CD4-positive, alpha-beta T cell treated with Interleukin-15 for 1 hour (primary cell): ENCODE results near the gene POM121.
"Not testable (repeated sequence)": the region's sequence is repeated elsewhere in the genome, so short reads cannot be mapped to it uniquely, and the experiment has no call there.

Experiments used
- DNase-seq: peaks from one replicate; pipeline ENCODE4 v3.0.0-alpha.2; 2020

The POM121 gene

DNA sequence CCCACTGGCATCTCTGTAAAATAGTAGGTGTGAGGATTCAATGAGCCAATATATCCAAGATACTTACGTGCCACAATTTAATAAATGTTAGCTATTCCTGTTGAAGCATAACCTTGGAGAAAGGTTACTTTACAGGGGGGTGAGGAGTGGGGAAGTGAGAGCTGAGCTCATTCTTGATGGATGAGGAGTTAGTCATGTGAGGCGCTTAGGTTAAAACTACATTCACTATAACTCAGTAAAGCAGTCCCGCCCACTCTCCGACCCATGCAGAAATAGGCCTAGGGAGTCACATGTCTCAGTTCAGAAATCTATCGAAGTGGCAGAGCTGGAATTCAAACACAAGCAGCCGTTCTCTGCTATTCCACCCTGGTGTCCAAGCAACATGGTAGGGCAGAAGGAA, 25.5 kb downstream of the POM121 start:
- DNase-seq: not testable (repeated sequence)

DNA sequence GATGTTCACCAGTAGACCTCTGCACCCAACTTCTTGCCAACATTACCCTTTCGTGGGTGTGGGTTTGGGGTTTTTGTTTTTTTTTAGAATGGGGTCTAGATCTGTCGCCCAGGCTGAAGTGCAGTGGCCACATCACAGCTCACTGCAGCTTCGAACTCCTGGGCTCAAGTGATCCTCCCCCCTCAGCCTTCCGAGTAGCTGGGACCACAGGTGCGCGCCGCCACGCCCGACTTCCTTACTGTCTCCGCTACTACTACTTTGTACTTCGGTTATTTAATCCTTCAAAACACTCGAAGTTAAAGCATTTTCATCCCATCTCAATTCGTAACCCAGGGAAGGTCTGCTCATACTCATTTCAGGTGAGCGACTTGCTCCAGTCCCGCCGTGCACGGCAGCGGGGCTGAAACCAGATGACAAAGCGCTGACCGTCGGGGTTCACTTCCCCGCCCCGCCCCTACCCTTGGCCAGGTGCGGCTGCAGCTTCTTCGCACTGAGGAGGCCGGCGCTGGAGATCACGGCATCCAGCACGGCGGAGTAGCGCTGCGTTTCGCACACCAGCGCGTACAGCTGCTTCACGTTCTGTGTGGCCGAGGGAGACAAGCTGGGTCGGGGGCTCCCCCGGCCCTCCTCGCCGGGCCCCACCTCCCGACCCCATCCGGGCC, 29.1 kb downstream of the POM121 start:
- not testable (repeated sequence) for DNase-seq

GRCh38 chr7:72954563-72955198, 29.8 kb downstream of the POM121 start:
- DNase-seq: not testable (repeated sequence)

DNA sequence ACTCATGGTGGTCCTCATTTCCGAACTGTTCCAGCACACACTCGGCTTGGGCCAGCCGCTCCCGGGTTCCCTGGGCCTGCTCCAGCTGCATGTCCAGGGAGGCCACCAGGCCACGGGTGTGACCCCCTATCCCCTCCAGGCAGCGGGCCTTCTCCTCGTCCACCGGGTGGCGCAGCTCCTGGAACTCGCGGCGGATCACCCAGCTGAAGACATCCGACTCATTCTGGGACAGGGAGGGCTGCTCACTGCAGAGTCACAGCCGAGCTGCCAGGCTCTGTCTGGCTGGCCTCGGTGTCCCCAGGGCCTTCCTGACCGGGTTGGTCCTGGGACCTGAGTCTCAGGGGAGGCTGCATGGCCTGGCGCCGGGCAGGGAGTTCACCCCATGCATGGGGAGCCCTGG, 35.1 kb downstream of the POM121 start:
- DNase-seq: not testable (repeated sequence)

- DNase-seq: not testable (repeated sequence)
These were observed 35.9 kb downstream of the POM121 start for GRCh38 chr7:72960626-72961345.

DNA sequence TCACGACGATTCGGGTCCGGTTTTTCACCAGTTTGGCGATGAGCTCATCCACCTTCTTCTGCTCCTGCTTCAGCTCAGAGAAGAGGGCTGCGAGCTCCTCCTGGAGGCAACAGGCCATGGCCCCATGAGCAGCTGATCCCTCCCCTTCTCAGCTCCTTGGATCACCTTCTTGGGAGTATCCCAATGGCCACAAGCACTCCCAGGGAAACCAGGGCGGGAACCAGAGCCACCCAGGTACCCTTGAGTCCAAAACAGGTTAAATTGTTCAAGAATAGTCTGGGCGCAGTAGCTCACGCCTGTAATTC, 36.4 kb downstream of the POM121 start:
- DNase-seq: not testable (repeated sequence)

GRCh38 chr7:72963056-72963455, 38.2 kb downstream of the POM121 start:
- DNase-seq: not testable (repeated sequence)

DNA sequence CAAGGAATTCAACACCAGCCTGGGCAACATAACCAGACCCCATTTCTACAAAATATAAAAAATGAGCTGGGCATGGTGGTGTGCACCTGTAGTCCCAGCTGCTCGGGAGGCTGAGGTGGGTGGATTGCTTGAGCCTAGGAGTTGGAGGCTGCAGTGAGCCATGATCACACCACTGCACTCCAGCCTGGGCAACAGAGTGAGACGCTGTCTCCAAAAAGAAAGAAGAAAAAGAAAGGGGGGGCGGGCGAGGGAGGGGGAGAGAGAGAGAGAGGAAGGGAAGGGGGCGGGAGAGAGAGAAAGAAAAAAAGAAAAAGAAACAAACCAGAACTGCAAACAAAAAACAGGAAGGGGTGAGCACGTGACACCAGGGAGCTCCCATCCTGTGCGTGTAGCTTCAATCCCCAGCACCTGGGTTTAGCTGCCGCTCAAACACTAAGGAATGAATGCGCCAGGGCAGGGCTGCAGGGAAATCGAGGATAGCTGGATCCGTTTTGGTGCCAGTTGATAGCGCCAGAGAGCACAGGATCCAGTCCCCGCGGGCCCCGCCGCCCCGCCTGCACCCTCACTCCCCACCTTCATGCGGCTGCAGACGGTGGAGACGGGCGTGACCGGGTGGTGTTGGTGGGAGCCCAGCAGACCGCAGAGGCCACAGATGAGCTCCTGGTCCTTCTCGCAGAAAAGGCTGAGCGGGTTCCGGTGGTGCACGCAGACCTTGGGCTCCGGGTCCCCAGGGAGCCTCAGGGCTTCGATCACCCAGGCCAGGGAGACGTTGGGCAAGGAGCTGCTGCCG, 40.5 kb downstream of the POM121 start:
- DNase-seq: not testable (repeated sequence)

DNA sequence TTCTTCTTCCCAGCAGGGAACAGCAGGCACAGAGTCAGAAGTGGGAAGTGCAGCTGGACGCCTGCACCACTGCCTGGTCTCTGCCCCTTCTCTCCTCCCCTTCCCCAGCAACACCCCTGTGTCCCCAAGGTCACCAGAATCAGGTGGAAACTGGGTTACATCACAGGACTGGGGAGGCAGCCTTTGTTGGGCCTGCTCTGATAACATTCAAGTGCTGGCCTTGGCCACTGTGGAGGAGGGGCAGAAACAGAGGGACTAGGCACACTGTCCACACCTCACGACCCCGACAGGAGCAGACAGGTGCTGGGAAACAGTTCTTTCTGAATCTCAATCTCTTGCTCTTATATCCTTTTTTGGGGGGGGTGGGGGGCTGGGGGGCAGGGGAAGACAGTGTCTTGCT, 42.0 kb downstream of the POM121 start:
- not testable (repeated sequence) for DNase-seq

DNA sequence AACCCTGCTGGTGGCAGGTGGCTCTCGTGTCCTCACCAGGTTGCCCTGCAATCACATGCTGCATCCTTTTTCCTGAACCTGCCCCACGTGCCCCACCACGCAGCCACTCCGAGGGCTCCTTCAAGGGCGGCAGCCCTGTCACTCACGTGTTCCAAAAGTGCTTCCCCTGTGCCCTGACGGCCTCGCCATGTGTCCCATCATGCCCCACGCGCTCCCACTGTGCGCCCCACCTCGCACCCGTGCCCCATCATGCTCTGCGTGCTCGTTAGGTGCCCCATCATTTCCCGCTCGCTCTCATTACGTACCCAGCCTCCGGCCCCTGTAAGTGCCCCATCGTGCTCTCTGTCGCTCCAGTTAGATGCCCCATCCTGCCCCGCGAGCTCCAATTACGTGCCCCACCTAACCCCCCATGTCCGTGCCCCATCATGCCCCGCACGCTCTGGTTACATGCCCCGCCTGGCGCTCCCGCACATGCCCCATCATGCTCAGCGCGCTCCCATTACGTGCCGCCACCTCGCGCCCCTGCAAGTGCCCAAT, 44.2 kb downstream of the POM121 start, which contains the start of gene TRIM74:
TRIM74 (minus strand) TSS at position 487 of the 537 bp plus-strand sequence. CDS start 3,309 bp downstream, outside the sequence.
- not testable (repeated sequence) for DNase-seq

DNA sequence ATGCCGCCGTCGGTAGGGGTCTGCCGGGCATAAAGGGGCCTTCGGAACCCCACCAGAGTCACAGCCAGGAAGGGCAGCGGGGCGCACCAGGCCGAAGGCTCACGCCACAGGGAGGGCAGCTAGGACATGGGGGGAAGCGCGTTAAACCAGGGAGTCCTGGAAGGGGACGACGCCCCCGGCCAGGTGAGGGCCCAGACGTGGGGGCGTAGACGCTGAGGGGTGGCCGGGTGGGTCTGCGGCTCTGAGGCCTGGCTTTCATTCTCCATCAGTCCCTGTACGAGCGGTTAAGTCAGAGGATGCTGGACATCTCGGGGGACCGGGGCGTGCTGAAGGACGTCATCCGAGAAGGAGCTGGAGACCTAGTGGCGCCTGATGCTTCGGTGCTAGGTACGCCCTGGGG, 44.8 kb downstream of the POM121 start:
- DNase-seq: not testable (repeated sequence)

DNA sequence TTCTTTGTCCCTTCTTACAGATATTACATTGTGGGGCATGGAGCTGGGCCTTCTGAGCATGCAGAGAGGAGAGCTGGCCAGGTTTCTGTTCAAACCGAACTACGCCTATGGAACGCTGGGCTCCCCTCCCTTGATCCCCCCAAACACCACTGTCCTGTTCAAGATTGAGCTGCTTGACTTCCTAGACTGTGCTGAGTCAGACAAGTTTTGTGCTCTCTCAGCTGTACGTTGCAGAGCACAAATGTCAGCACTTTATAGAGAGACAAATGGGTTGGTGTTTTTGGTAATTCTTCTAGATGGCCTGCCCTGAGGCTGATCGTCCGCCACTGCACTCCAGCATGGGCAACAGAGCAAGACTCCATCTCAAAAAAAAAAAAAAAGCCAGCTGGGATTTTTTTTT, 46.6 kb downstream of the POM121 start:
- not testable (repeated sequence) for DNase-seq

GRCh38 chr7:72974781-72975180, 49.9 kb downstream of the POM121 start:
- DNase-seq: not testable (repeated sequence)

- peak; percentile 14 for DNase-seq
These were observed 50.9 kb downstream of the POM121 start for GRCh38 chr7:72975656-72976286.

DNA sequence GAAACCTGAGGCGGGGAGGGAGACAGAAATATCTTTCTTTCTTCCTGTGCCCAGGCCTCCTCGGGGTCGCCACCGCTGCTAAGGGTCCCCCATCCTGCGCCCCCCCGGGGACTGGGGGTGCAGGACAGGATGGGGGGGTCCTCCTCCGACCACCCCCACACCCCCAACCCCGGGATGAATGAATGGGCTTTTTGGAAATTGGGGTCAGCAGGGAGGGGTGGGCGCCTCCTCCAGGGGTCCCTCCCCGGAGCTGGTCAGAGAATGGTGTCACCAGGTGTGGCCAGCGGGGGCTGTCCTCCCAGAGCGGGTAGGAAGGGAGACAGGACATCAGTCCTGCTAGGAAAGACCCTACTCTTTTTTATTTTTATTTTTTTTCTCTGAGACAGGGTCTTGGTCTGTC, 51.5 kb downstream of the POM121 start:
- DNase-seq: not testable (repeated sequence)

- not testable (repeated sequence) for DNase-seq
These were observed 55.5 kb downstream of the POM121 start for GRCh38 chr7:72980382-72980781.

- DNase-seq: not testable (repeated sequence)
These were observed 57.2 kb downstream of the POM121 start for GRCh38 chr7:72982084-72982483.

DNA sequence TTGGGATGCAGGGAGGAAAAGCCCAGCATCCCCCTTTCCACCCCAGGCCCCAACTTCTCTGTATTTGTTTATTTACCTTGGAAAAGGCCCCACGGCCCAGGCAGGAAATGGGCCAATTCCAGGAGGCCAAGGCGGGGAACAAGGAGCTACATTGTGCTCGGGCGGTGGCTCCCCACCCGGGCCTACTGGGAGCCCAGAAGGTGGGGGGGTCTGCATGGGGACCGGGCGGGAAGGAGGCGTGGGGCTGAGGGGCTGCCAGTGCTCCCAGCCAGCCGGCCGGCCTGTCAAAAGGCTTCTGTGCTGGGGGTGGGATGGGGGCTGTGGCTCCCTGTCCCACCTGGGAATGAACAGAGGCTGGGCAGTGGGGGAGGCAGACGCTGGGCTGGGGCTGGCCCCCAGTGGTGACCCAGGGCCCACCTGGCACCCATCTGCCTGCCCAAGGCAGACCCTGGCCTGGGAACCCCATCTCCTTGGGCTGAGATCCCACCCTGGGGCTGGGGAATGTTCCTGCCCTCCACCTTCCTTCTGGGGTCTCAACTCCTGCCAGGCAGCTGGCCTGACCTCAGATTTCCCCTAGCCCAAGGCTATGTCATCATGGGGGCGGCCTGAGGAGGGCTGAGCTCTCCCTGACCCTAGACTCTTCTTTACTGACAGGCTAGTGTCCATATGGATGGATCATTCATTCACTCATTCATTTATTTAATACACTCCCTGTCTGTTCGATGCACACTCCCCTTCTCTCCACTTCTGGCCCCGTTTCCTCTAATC, 65.4 kb downstream of the POM121 start:
- not testable (repeated sequence) for DNase-seq

- DNase-seq: not testable (repeated sequence)
These were observed 70.6 kb downstream of the POM121 start for GRCh38 chr7:72995484-72995883.

GRCh38 chr7:72997447-72997846, 72.6 kb downstream of the POM121 start:
- DNase-seq: not testable (repeated sequence)

DNA sequence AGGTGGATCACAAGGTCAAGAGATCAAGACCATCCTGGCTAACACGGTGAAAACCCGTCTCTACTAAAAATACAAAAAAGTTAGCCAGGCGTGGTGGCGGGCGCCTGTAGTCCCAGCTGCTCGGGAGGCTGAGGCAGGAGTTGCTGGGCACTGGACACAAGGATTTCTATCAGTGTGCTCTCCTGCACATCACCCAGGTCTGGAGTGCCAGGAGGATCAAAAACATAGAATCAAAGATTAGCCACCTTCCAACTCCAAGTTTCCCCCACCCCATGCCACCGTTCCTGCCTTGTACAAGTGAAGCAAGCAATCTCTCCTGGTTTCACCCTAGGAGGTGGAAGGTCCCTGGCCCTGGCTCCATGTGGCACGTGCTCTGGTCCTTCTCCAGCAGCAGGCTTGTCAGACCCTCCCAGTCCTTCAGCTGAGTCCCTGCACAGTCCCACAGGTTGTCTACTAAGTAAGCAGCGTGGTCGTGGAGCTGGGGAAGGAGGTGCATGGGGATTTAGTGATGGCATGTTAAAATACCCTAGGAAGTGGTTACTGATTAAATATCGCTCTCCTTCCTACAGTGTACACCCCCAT, 73.1 kb downstream of the POM121 start:
- not testable (repeated sequence) for DNase-seq
